HEK293 (cell line): Measurements from ENCODE around the gene SCUBE1.

Source experiments
- CTCF ChIA-PET: fragments of 350-600 bp; formaldehyde crosslinking; extraction: SDS; loops from one replicate; lab custom pipeline; 2021; ENCODE audit warnings: antibody characterized with exemption; lab: Yijun Ruan, JAX
- POLR2A ChIA-PET: fragments of 300-600 bp; formaldehyde crosslinking; extraction: SDS; loops from one replicate; lab custom pipeline; 2020; ENCODE audit warnings: antibody characterized with exemption, inconsistent platforms; lab: Yijun Ruan, JAX
- H3K27ac ChIP-seq: fragments of 200-500 bp; sonication (Bioruptor generic); 2 replicates; pipeline ENCODE4 v1.5.1; 2014; ENCODE audit warnings: low read depth, low read length, control low read depth, inconsistent platforms; ENCODE audit errors: extremely low read depth
- H3K36me3 ChIP-seq, 2 experiments: fragments of 200-500 bp in 1 of 2; sonication (Bioruptor generic) in 1 of 2; 1 replicate in 1 of 2; 2 replicates in 1 of 2; pipeline ENCODE4 v1.5.1; 2014 to 2017; ENCODE audit warnings: inconsistent platforms in 2 of 2, low read length in 2 of 2; ENCODE audit not compliant: control insufficient read depth in 2 of 2, insufficient read depth in 1 of 2
- H3K4me1 ChIP-seq: fragments of 200-500 bp; sonication (Bioruptor generic); 2 replicates; pipeline ENCODE4 v1.5.1; 2014; ENCODE audit warnings: mild to moderate bottlenecking, low read length, inconsistent platforms; ENCODE audit not compliant: control insufficient read depth, insufficient read depth
- H3K4me3 ChIP-seq: 2 replicates; pipeline ENCODE4 v1.5.1; 2011; ENCODE audit warnings: low read depth, mild to moderate bottlenecking, control low read depth, low read length, moderate library complexity
- H3K9me3 ChIP-seq: fragments of 200-500 bp; sonication (Bioruptor generic); 2 replicates; pipeline ENCODE4 v1.5.1; 2014; ENCODE audit warnings: low read depth, low read length, inconsistent platforms; ENCODE audit not compliant: control insufficient read depth, insufficient read depth
- AEBP2 ChIP-seq: fragments of 450-650 bp; formaldehyde crosslinking; IDR thresholded peaks from 2 replicates; pipeline ENCODE4 v1.5.1; 2016; ENCODE audit warnings: missing biosample characterization, missing genetic modification characterization, borderline replicate concordance
- BCL11B ChIP-seq: fragments of 450-650 bp; formaldehyde crosslinking; IDR thresholded peaks from 2 replicates; pipeline ENCODE4 v1.5.1; 2016; ENCODE audit warnings: low read depth, missing biosample characterization, missing genetic modification characterization
- CTCF ChIP-seq: fragments of 450-650 bp; formaldehyde crosslinking; IDR thresholded peaks from 2 replicates; pipeline ENCODE4 v1.5.1; 2016; ENCODE audit warnings: missing biosample characterization, missing genetic modification characterization
- HOXC10 ChIP-seq: sonication (generic); formaldehyde crosslinking; IDR thresholded peaks from 2 replicates; pipeline ENCODE4 v1.8.1; 2023; ENCODE audit warnings: mild to moderate bottlenecking, missing genetic modification reagents
- SCRT2 ChIP-seq: fragments of 450-650 bp; formaldehyde crosslinking; IDR thresholded peaks from 2 replicates; pipeline ENCODE4 v1.5.1; 2016; ENCODE audit warnings: missing biosample characterization, missing genetic modification characterization
- SETDB1 ChIP-seq: IDR thresholded peaks from one replicate; pipeline ENCODE4 v1.6.1; 2017; ENCODE audit warnings: mild to moderate bottlenecking, low read length, moderate library complexity, mixed read lengths; ENCODE audit not compliant: insufficient read length
- ZNF133 ChIP-seq: fragments of 450-650 bp; formaldehyde crosslinking; IDR thresholded peaks from 2 replicates; pipeline ENCODE4 v1.5.1; 2016; ENCODE audit warnings: missing biosample characterization, missing genetic modification characterization
- ZNF146 ChIP-seq: fragments of 450-650 bp; formaldehyde crosslinking; IDR thresholded peaks from 2 replicates; pipeline ENCODE4 v1.5.1; 2016; ENCODE audit warnings: missing biosample characterization, missing genetic modification characterization
- ZNF248 ChIP-seq: fragments of 450-650 bp; formaldehyde crosslinking; IDR thresholded peaks from 2 replicates; pipeline ENCODE4 v1.5.1; 2017; ENCODE audit warnings: missing biosample characterization, missing genetic modification characterization
- ZNF366 ChIP-seq: fragments of 450-650 bp; formaldehyde crosslinking; conservative IDR thresholded peaks from 2 replicates; pipeline ENCODE4 v1.5.1; 2016; ENCODE audit warnings: missing biosample characterization, missing genetic modification characterization
- ZNF426 ChIP-seq: fragments of 450-650 bp; formaldehyde crosslinking; IDR thresholded peaks from 2 replicates; pipeline ENCODE4 v1.5.1; 2017; ENCODE audit warnings: missing biosample characterization, missing genetic modification characterization, mild to moderate bottlenecking, inconsistent platforms, moderate library complexity
- ZNF549 ChIP-seq: fragments of 450-650 bp; IDR thresholded peaks from 2 replicates; pipeline ENCODE4 v1.5.1; 2018; ENCODE audit warnings: missing biosample characterization, missing genetic modification characterization, mild to moderate bottlenecking, inconsistent platforms, moderate library complexity
- ZNF555 ChIP-seq: fragments of 450-650 bp; formaldehyde crosslinking; conservative IDR thresholded peaks from 2 replicates; pipeline ENCODE4 v1.5.1; 2017; ENCODE audit warnings: missing biosample characterization, mild to moderate bottlenecking, missing genetic modification characterization, inconsistent platforms
- ZNF560 ChIP-seq: fragments of 450-650 bp; formaldehyde crosslinking; IDR thresholded peaks from 2 replicates; pipeline ENCODE4 v1.5.1; 2017; ENCODE audit warnings: missing biosample characterization, missing genetic modification characterization, borderline replicate concordance
- ZNF571 ChIP-seq: fragments of 450-650 bp; formaldehyde crosslinking; IDR thresholded peaks from 2 replicates; pipeline ENCODE4 v1.5.0; 2017; ENCODE audit warnings: missing biosample characterization, missing genetic modification characterization
- ZNF610 ChIP-seq: fragments of 450-650 bp; formaldehyde crosslinking; IDR thresholded peaks from 2 replicates; pipeline ENCODE4 v1.5.1; 2016; ENCODE audit warnings: missing biosample characterization, missing genetic modification characterization, borderline replicate concordance
- ZNF660 ChIP-seq: fragments of 450-650 bp; IDR thresholded peaks from 2 replicates; pipeline ENCODE4 v1.5.1; 2018; ENCODE audit warnings: missing biosample characterization, mild to moderate bottlenecking, missing genetic modification characterization
- ZNF670 ChIP-seq: fragments of 450-650 bp; formaldehyde crosslinking; IDR thresholded peaks from 2 replicates; pipeline ENCODE4 v1.5.1; 2016; ENCODE audit warnings: missing biosample characterization, missing genetic modification characterization, low read depth
- ZNF692 ChIP-seq: fragments of 450-650 bp; formaldehyde crosslinking; IDR thresholded peaks from 2 replicates; pipeline ENCODE4 v1.5.1; 2016; ENCODE audit warnings: missing biosample characterization, missing genetic modification characterization
- ZNF830 ChIP-seq: fragments of 450-650 bp; IDR thresholded peaks from 2 replicates; pipeline ENCODE4 v1.5.0; 2018; ENCODE audit warnings: missing biosample characterization, missing genetic modification characterization, low read depth, mild to moderate bottlenecking, moderate library complexity
- ZSCAN30 ChIP-seq: fragments of 450-650 bp; IDR thresholded peaks from 2 replicates; pipeline ENCODE4 v1.5.1; 2018; ENCODE audit warnings: missing biosample characterization, mild to moderate bottlenecking, missing genetic modification characterization, moderate library complexity
- TF ChIP-seq, protein P1 (sequence below): fragments of 450-650 bp; formaldehyde crosslinking; IDR thresholded peaks from 2 replicates; pipeline ENCODE4 v1.5.1; 2016; ENCODE audit warnings: missing biosample characterization, missing genetic modification characterization, low read depth
- TF ChIP-seq, protein P2 (sequence below): fragments of 450-650 bp; formaldehyde crosslinking; conservative IDR thresholded peaks from 2 replicates; pipeline ENCODE4 v1.5.1; 2016; ENCODE audit warnings: low read depth, missing biosample characterization, missing genetic modification characterization
- TF ChIP-seq, protein P3 (sequence below): fragments of 450-650 bp; IDR thresholded peaks from 2 replicates; pipeline ENCODE4 v1.5.1; 2018; ENCODE audit warnings: missing biosample characterization, missing genetic modification characterization

Gene SCUBE1

DNA sequence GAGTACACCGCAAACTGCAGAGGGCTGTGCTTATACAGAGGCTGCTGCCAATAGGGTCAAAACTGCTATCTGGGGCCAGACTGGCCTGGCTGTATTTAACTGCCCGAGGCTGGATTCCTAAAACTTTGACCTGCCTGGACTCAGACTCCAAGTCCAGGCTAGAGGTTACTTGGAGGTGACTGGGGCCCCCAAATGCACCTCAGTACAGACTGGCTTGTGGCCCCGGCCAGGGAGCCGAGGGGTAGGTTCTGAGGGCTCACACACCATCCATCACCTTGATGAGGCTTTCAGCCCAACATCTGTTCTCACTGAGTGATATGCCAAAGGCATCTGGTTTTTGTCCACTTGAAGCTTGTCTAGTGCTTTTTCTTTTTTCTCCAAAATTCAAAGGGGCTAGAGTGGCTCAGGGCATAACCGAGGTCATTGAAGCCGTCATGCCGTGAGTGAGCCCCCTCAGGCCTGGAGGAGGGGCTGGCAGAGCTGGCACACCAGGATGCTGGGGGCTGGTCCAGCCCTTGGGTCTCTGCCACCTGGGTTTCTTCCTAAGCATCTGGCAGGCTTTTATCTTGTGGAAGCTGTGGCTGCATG, 103.9 kb downstream of the SCUBE1 start (continued):
- TF ChIP-seq, protein P1, sequence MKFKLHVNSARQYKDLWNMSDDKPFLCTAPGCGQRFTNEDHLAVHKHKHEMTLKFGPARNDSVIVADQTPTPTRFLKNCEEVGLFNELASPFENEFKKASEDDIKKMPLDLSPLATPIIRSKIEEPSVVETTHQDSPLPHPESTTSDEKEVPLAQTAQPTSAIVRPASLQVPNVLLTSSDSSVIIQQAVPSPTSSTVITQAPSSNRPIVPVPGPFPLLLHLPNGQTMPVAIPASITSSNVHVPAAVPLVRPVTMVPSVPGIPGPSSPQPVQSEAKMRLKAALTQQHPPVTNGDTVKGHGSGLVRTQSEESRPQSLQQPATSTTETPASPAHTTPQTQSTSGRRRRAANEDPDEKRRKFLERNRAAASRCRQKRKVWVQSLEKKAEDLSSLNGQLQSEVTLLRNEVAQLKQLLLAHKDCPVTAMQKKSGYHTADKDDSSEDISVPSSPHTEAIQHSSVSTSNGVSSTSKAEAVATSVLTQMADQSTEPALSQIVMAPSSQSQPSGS (tag by site-specific recombination) = no peak
- no peak for TF ChIP-seq ZNF830
- no peak for TF ChIP-seq SCRT2
- no peak for TF ChIP-seq SETDB1
- no peak for TF ChIP-seq BCL11B
- TF ChIP-seq AEBP2 (tag by site-specific recombination) = no peak
- TF ChIP-seq, protein P2, sequence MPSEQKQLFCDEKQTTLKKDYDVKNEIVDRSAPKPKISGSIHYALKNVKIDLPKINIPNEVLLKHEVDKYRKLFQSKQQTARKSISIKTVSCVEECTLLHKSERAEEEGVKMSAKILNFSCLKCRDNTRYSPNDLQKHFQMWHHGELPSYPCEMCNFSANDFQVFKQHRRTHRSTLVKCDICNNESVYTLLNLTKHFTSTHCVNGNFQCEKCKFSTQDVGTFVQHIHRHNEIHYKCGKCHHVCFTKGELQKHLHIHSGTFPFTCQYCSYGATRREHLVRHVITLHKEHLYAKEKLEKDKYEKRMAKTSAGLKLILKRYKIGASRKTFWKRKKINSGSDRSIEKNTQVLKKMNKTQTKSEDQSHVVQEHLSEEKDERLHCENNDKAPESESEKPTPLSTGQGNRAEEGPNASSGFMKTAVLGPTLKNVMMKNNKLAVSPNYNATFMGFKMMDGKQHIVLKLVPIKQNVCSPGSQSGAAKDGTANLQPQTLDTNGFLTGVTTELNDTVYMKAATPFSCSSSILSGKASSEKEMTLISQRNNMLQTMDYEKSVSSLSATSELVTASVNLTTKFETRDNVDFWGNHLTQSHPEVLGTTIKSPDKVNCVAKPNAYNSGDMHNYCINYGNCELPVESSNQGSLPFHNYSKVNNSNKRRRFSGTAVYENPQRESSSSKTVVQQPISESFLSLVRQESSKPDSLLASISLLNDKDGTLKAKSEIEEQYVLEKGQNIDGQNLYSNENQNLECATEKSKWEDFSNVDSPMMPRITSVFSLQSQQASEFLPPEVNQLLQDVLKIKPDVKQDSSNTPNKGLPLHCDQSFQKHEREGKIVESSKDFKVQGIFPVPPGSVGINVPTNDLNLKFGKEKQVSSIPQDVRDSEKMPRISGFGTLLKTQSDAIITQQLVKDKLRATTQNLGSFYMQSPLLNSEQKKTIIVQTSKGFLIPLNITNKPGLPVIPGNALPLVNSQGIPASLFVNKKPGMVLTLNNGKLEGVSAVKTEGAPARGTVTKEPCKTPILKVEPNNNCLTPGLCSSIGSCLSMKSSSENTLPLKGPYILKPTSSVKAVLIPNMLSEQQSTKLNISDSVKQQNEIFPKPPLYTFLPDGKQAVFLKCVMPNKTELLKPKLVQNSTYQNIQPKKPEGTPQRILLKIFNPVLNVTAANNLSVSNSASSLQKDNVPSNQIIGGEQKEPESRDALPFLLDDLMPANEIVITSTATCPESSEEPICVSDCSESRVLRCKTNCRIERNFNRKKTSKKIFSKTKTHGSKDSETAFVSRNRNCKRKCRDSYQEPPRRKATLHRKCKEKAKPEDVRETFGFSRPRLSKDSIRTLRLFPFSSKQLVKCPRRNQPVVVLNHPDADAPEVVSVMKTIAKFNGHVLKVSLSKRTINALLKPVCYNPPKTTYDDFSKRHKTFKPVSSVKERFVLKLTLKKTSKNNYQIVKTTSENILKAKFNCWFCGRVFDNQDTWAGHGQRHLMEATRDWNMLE (tag by site-specific recombination) = no peak

DNA sequence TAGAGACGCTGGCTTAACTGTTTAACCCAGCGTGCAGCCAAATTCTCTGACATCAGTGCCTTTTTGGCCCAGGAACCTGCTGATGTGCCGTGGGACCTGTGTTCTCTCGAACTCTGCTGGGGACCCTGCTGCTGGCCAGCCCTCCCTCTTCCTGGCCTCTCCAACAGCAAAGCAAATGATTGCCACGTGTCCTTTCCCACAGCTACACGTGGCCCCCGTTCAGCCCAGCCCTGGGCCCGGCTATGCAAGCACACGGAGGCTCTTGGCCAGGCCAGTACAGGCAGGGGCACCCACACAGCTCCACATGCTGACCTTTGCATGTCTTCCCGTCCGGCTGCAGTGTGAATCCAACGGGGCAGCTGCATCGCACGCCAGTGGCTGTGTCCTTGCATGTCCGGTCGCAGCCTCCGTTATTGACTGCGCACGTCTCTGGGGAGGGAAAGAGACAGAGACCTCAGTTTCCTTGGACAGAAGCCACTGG, 104.6 kb downstream of the SCUBE1 start:
- H3K27ac ChIP-seq = no peak overlapping the region
- no peak overlapping the region for H3K4me3 ChIP-seq
- no peaks in the 10 kb centered on the region for H3K4me1 ChIP-seq
- H3K36me3 ChIP-seq = no peaks in the 10 kb centered on the region
- H3K9me3 ChIP-seq = no peaks in the 10 kb centered on the region
- POLR2A ChIA-PET = no interaction called here
- CTCF ChIA-PET = interaction anchor here (0.6 kb wide), 1 partner anchor 405 kb away, joined by 3 read pairs; no protein-coding TSS in a partner anchor
- TF ChIP-seq HOXC10 (CRISPR knock-in tag) (no peak), ZNF692 (no peak), ZNF670 (no peak), ZNF571 (tag by site-specific recombination) (no peak), ZNF610 (tag by site-specific recombination) (no peak), ZNF146 (tag by site-specific recombination) (no peak), ZNF560 (tag by site-specific recombination) (no peak), CTCF (tag by site-specific recombination) (no peak), ZNF133 (no peak), ZNF366 (tag by site-specific recombination) (no peak), ZNF426 (tag by site-specific recombination) (no peak), ZSCAN30 (tag by site-specific recombination) (no peak), ZNF549 (tag by site-specific recombination) (no peak), ZNF660 (no peak), ZNF248 (no peak), ZNF555 (tag by site-specific recombination) (no peak)
- TF ChIP-seq, protein P3, sequence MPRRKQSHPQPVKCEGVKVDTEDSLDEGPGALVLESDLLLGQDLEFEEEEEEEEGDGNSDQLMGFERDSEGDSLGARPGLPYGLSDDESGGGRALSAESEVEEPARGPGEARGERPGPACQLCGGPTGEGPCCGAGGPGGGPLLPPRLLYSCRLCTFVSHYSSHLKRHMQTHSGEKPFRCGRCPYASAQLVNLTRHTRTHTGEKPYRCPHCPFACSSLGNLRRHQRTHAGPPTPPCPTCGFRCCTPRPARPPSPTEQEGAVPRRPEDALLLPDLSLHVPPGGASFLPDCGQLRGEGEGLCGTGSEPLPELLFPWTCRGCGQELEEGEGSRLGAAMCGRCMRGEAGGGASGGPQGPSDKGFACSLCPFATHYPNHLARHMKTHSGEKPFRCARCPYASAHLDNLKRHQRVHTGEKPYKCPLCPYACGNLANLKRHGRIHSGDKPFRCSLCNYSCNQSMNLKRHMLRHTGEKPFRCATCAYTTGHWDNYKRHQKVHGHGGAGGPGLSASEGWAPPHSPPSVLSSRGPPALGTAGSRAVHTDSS (tag by site-specific recombination) = no peak
